ENCODE data around the gene GGA3. TPM values are rescaled to one million over a fixed set of nuclear protein-coding genes. Genes with fewer than 3 reads are reported as not detected.

The GGA3 gene
- total RNA-seq, 4 donors from 2014 or later = 14.6 to 31.4 (median 21.2) TPM

DNA sequence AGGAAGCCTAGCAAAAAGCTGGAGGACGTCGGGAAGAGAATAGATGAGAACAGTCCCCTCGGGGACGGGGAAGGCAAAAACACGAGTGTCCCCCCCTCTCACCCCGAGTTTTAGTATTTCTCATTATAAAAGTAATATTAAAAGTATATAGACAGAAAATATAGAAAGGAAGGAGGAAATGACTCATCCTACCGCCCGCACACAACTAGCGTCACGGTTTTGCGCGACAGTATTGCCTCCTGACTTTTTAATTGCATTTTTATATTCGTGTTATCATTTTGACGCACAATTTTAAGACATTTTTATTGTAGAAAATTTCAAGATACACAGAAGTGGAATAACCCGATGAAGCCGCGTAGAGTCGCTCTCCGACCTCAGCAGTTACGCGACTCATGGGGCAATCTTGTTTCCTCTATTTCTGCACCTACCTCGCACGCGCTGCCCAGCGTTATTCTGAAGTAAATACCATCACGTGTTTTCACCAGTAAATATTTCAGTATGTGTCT lies 28.5 kb upstream of the GGA3 start:
- TF ChIP-seq, protein P1, sequence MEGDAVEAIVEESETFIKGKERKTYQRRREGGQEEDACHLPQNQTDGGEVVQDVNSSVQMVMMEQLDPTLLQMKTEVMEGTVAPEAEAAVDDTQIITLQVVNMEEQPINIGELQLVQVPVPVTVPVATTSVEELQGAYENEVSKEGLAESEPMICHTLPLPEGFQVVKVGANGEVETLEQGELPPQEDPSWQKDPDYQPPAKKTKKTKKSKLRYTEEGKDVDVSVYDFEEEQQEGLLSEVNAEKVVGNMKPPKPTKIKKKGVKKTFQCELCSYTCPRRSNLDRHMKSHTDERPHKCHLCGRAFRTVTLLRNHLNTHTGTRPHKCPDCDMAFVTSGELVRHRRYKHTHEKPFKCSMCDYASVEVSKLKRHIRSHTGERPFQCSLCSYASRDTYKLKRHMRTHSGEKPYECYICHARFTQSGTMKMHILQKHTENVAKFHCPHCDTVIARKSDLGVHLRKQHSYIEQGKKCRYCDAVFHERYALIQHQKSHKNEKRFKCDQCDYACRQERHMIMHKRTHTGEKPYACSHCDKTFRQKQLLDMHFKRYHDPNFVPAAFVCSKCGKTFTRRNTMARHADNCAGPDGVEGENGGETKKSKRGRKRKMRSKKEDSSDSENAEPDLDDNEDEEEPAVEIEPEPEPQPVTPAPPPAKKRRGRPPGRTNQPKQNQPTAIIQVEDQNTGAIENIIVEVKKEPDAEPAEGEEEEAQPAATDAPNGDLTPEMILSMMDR (IDR thresholded peaks at IDR 0.05) = peak in 2 of 3 experiments; percentile 23 to 37
- no peak for TF ChIP-seq EP300 (IDR thresholded peaks at IDR 0.05)
- Histone ChIP-seq H3K4me3 (peak overlapping the region; percentile 64 to 88 (median 74)), H3K27me3 (no peaks in the 10 kb centered on the region), H3K9me3 (no peaks in the 10 kb centered on the region), H3K27ac (replicated peaks in 1 of 4) (peak overlapping the region; percentile 85 to 96 (median 89)), H3K36me3 (peaks cover 3 to 17% (median 12%) of the 10 kb centered on the region in 4 donors), H3K4me1 (peaks cover 9 to 17% (median 14%) of the 10 kb centered on the region in 4 donors)
- intact Hi-C loops (cut with DNase I) = loop anchor here (10.0 kb wide), 1 partner anchor 225 kb away; the partner anchor contains the start of genes CASKIN2 and TSEN54
- WGBS = 12% methylated on average over 26 of the region's 26 CpGs
- DNase-seq (ENCODE audit: extremely low spot score) = peak; percentile 93

DNA sequence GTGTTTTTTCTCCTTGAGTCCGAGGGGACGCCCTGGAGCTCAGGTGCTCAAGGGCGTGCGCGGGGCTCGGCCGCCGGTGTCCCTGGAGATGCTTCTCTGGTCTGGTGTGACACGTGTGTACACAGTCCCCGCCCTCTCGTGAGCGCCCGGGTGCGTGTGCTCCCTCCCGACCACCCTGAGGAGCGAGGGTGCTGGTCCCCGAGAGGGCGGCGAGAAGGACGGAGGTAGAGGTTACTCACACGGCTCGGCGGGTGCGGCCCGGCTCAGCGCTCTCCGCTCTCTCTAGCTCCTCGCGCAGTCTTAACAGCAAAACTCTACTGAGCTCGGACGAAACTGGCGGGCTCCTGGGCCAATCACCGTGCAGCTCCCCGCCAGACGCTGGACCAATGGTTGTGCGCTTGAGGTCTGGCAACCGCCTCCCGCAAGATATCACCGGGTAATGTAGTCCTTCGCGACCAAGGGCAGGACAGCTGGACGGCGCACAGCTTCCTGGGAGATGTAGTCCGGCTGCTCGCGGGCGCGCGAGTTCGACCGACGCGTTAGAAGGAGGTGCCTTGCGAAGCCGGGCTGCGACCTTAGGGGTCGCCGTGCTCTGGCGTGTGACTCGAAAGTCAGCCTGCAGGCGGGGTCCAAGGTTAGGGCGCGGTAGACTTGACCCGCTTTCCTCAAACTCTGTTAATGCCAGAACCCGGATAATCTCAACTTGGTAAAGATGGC lies 27.9 kb upstream of the GGA3 start, which contains the start of gene SLC25A19:
Gene SLC25A19, minus strand, starts transcription at position 319 of the 717 bp plus-strand sequence. CDS start 2,669 bp downstream, outside the sequence.
- Histone ChIP-seq H3K27ac (replicated peaks in 1 of 4) (peak within 1 kb of the TSS; percentile 85 to 96 (median 89)), H3K9me3 (no peaks in the 10 kb centered on the region), H3K27me3 (no peaks in the 10 kb centered on the region), H3K4me1 (peaks cover 9 to 17% (median 14%) of the 10 kb centered on the region in 4 donors), H3K36me3 (peaks cover 3 to 19% (median 14%) of the 10 kb centered on the region in 4 donors), H3K4me3 (peak within 1 kb of the TSS; percentile 64 to 88 (median 74))
- DNase-seq (ENCODE audit: extremely low spot score) = peak; percentile 99
- TF ChIP-seq EP300 (IDR thresholded peaks at IDR 0.05) = no peak
- TF ChIP-seq, protein P1 (IDR thresholded peaks at IDR 0.05) = peak in 1 of 3 experiments; percentile 15
- TF ChIP-seq POLR2AphosphoS5 (IDR thresholded peaks at IDR 0.05) = peak; percentile 96 to 97
- peak; percentile 55 for TF ChIP-seq POLR2A (IDR thresholded peaks at IDR 0.05; ENCODE audit: low read depth)
- 0% methylated on average over 26 of the region's 65 CpGs for WGBS
- intact Hi-C loops (cut with DNase I) = loop anchor here (10.0 kb wide), 1 partner anchor 226 kb away; the partner anchor contains the start of genes CASKIN2 and TSEN54

DNA sequence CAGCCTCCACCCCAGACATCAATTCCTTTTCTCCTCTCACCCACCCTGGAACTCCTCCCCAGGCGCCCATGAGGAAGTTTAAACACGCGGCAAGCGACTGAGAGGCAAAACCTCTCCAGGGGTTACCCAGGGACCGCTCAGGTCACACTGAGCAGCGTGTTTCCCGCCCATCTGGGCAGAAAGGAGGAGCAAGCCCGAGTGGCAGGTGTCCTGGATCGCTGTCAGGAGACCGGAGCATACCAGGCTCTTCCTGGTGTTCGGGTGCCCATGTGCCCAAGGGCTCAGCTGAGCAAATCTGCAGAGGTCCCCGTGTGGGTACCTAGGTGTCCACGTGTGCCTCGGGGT lies 27.3 kb upstream of the GGA3 start:
- no peaks in the 10 kb centered on the region for H3K9me3 ChIP-seq
- TF ChIP-seq POLR2A (IDR thresholded peaks at IDR 0.05; ENCODE audit: low read depth) (no peak), POLR2AphosphoS5 (IDR thresholded peaks at IDR 0.05) (no peak), EP300 (IDR thresholded peaks at IDR 0.05) (no peak)
- TF ChIP-seq, protein P1 (IDR thresholded peaks at IDR 0.05) = no peak
- H3K4me3 ChIP-seq = peak overlapping the region; percentile 64 to 88 (median 74)
- H3K27me3 ChIP-seq = no peaks in the 10 kb centered on the region
- H3K4me1 ChIP-seq = peaks cover 9 to 17% (median 14%) of the 10 kb centered on the region in 4 donors
- whole genome bisulfite sequencing = 1% methylated on average over 10 of the region's 14 CpGs
- DNase-seq (ENCODE audit: extremely low spot score) = no peak
- H3K27ac ChIP-seq (replicated peaks in 1 of 4) = peak overlapping the region; percentile 85 to 96 (median 89)
- peaks cover 3 to 23% (median 15%) of the 10 kb centered on the region in 4 donors for H3K36me3 ChIP-seq
- intact Hi-C loops (cut with DNase I) = loop anchor here (10.0 kb wide), 1 partner anchor 226 kb away; the partner anchor contains the start of genes CASKIN2 and TSEN54

- DNase-seq (ENCODE audit: extremely low spot score) = no peak
- Histone ChIP-seq H3K4me3 (peak overlapping the region; percentile 64 to 88 (median 74)), H3K27me3 (no peaks in the 10 kb centered on the region), H3K4me1 (peaks cover 9 to 17% (median 14%) of the 10 kb centered on the region in 4 donors), H3K36me3 (peaks cover 3 to 27% (median 16%) of the 10 kb centered on the region in 4 donors), H3K27ac (replicated peaks in 1 of 4) (peak overlapping the region; percentile 85 to 96 (median 89)), H3K9me3 (no peaks in the 10 kb centered on the region)
- no peak for TF ChIP-seq EP300 (IDR thresholded peaks at IDR 0.05)
- TF ChIP-seq, protein P1 (IDR thresholded peaks at IDR 0.05) = no peak
- intact Hi-C loops (cut with DNase I) = loop anchor here (10.0 kb wide), 1 partner anchor 226 kb away; the partner anchor contains the start of genes CASKIN2 and TSEN54
- WGBS = 45% methylated on average over 2 of the region's 2 CpGs
These were observed 27.0 kb upstream of the GGA3 start for GRCh38 chr17:75288359-75288758.

Measured in esophagus muscularis mucosa (tissue), 4 donors.